Neural progenitor cell (in vitro differentiated cells): ENCODE measurements around the gene CFL1. TPM values are rescaled to one million over a fixed set of nuclear protein-coding genes. Genes with fewer than 3 reads are reported as not detected.

Experiments
- DNase-seq: peaks from one replicate; pipeline ENCODE4 v3.0.0-alpha.2; 2016; ENCODE audit warnings: low spot score
- H2AFZ ChIP-seq: fragments of 200-600 bp; sonication (generic); replicated peaks from 2 replicates; pipeline ENCODE4 v1.6.1; 2016; ENCODE audit warnings: antibody characterized with exemption
- H3F3A ChIP-seq: fragments of 200-600 bp; sonication (generic); 2 replicates; pipeline ENCODE4 v1.6.1; 2016; ENCODE audit warnings: antibody characterized with exemption, low read depth
- H3K27ac ChIP-seq: fragments of 200-600 bp; sonication (generic); 2 replicates; pipeline ENCODE4 v1.5.1; 2016; ENCODE audit warnings: mild to moderate bottlenecking
- H3K27me3 ChIP-seq: fragments of 200-600 bp; sonication (generic); 2 replicates; pipeline ENCODE4 v1.6.1; 2016; ENCODE audit warnings: mild to moderate bottlenecking, moderate library complexity
- H3K36me3 ChIP-seq: fragments of 200-600 bp; sonication (generic); 2 replicates; pipeline ENCODE4 v1.5.1; 2016
- H3K4me1 ChIP-seq: fragments of 200-600 bp; sonication (generic); 2 replicates; pipeline ENCODE4 v1.6.1; 2016; ENCODE audit warnings: mixed run types
- H3K4me2 ChIP-seq: fragments of 200-600 bp; sonication (generic); 2 replicates; pipeline ENCODE4 v1.6.1; 2016
- H3K4me3 ChIP-seq: fragments of 200-600 bp; sonication (generic); 2 replicates; pipeline ENCODE4 v1.5.1; 2016
- H3K79me2 ChIP-seq: fragments of 200-600 bp; sonication (generic); 2 replicates; pipeline ENCODE4 v1.6.1; 2016; ENCODE audit warnings: low read depth
- H3K9ac ChIP-seq: fragments of 200-600 bp; sonication (generic); 2 replicates; pipeline ENCODE4 v1.6.1; 2016
- H3K9me3 ChIP-seq: fragments of 200-600 bp; sonication (generic); 2 replicates; pipeline ENCODE4 v1.5.1; 2016; ENCODE audit warnings: low read depth
- H4K20me1 ChIP-seq: fragments of 200-600 bp; sonication (generic); 2 replicates; pipeline ENCODE4 v1.6.1; 2016; ENCODE audit warnings: low read depth
- H3K27ac Mint-ChIP-seq: 3 replicates; pipeline ENCODE4 v1.8.0; 2021; ENCODE audit warnings: mixed read lengths
- H3K27me3 Mint-ChIP-seq: 2 replicates; pipeline ENCODE4 v1.8.0; 2022; ENCODE audit warnings: low read depth, mild to moderate bottlenecking, inconsistent platforms, moderate library complexity, mixed read lengths; ENCODE audit not compliant: insufficient read depth
- H3K36me3 Mint-ChIP-seq: 3 replicates; pipeline ENCODE4 v1.8.0; 2021; ENCODE audit warnings: mixed read lengths
- H3K4me1 Mint-ChIP-seq: 3 replicates; pipeline ENCODE4 v1.8.0; 2021; ENCODE audit warnings: mixed read lengths
- H3K4me3 Mint-ChIP-seq: 3 replicates; pipeline ENCODE4 v1.8.0; 2021; ENCODE audit warnings: mild to moderate bottlenecking, moderate library complexity, mixed read lengths
- H3K9me3 Mint-ChIP-seq: 3 replicates; pipeline ENCODE4 v1.8.0; 2020; ENCODE audit warnings: mixed read lengths
- EZH2 ChIP-seq: fragments of 200-600 bp; sonication (generic); IDR thresholded peaks from 2 replicates; pipeline ENCODE4 v1.6.1; 2017; ENCODE audit warnings: antibody characterized with exemption, mild to moderate bottlenecking, moderate library complexity
- EZH2phosphoT487 ChIP-seq: fragments of 200-600 bp; sonication (generic); IDR thresholded peaks from 2 replicates; pipeline ENCODE4 v1.6.1; 2017; ENCODE audit warnings: antibody characterized with exemption
- total RNA-seq: library from RNA; depleted of rRNA; stranded (reverse); fragments of >200 nt; gene quantifications from 2 replicates; pipeline ENCODE4 v1.2.3, GENCODE V29; 2015; ENCODE audit warnings: low replicate concordance
- TF ChIP-seq, protein P1 (sequence below): fragments of 200-600 bp; sonication (generic); IDR thresholded peaks from 2 replicates; pipeline ENCODE4 v1.5.1; 2017; ENCODE audit warnings: antibody characterized with exemption, mild to moderate bottlenecking

The CFL1 gene
- total RNA-seq, 1 donor from 2014 or later = 704 TPM

DNA sequence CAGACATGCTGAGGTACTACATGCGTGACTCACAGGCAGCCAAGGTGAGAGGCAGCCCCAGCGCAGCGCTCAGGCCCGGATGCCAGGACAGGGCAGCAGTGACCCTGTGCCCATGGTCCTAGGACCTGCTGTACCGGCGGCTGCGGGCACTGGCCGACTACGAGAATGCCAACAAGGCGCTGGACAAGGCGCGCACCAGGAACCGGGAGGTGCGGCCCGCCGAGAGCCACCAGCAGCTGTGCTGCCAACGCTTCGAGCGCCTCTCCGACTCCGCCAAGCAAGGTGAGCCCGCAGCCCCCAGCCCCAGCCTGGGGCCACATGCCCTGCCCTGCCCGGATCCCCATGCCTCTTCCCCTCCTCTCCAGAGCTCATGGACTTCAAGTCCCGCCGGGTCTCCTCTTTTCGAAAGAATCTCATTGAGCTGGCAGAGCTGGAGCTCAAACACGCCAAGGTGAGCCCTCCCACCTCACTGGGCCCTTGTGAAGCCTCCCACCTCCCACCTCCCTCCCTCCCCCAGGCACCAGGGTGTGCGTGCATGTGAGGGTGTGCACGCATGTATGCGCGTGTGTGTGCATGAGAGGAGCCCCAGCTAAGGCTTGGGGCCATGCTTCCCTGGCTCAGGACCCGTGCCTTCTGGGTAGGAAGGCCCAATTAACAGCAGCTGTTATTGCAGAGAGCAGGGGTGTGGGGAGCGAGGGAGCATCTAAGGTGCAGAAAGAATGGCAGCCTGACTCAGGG is 5.3 kb downstream of the CFL1 start:
- H3K27ac Mint-ChIP-seq = no peak overlapping the region
- H3K4me1 Mint-ChIP-seq = peaks cover 16% of the 10 kb centered on the region
- Histone ChIP-seq H2AFZ (no peak overlapping the region), H3K4me2 (no peak overlapping the region), H3K9me3 (no peaks in the 10 kb centered on the region), H3F3A (peaks cover 59% of the 10 kb centered on the region), H3K4me1 (peaks cover 3% of the 10 kb centered on the region), H3K27ac (no peak overlapping the region), H3K36me3 (peaks cover 7% of the 10 kb centered on the region), H3K9ac (no peak overlapping the region), H4K20me1 (peaks cover 40% of the 10 kb centered on the region), H3K27me3 (no peaks in the 10 kb centered on the region), H3K79me2 (peaks cover 41% of the 10 kb centered on the region), H3K4me3 (no peak overlapping the region)
- DNase-seq = peak; percentile 1
- TF ChIP-seq EZH2 (no peak), EZH2phosphoT487 (no peak)
- TF ChIP-seq, protein P1, sequence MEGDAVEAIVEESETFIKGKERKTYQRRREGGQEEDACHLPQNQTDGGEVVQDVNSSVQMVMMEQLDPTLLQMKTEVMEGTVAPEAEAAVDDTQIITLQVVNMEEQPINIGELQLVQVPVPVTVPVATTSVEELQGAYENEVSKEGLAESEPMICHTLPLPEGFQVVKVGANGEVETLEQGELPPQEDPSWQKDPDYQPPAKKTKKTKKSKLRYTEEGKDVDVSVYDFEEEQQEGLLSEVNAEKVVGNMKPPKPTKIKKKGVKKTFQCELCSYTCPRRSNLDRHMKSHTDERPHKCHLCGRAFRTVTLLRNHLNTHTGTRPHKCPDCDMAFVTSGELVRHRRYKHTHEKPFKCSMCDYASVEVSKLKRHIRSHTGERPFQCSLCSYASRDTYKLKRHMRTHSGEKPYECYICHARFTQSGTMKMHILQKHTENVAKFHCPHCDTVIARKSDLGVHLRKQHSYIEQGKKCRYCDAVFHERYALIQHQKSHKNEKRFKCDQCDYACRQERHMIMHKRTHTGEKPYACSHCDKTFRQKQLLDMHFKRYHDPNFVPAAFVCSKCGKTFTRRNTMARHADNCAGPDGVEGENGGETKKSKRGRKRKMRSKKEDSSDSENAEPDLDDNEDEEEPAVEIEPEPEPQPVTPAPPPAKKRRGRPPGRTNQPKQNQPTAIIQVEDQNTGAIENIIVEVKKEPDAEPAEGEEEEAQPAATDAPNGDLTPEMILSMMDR = no peak
- peak overlapping the region; percentile 68 for H3K4me3 Mint-ChIP-seq
- H3K9me3 Mint-ChIP-seq = peaks cover 10% of the 10 kb centered on the region
- peaks cover 44% of the 10 kb centered on the region for H3K36me3 Mint-ChIP-seq
- H3K27me3 Mint-ChIP-seq = peaks cover 22% of the 10 kb centered on the region

DNA sequence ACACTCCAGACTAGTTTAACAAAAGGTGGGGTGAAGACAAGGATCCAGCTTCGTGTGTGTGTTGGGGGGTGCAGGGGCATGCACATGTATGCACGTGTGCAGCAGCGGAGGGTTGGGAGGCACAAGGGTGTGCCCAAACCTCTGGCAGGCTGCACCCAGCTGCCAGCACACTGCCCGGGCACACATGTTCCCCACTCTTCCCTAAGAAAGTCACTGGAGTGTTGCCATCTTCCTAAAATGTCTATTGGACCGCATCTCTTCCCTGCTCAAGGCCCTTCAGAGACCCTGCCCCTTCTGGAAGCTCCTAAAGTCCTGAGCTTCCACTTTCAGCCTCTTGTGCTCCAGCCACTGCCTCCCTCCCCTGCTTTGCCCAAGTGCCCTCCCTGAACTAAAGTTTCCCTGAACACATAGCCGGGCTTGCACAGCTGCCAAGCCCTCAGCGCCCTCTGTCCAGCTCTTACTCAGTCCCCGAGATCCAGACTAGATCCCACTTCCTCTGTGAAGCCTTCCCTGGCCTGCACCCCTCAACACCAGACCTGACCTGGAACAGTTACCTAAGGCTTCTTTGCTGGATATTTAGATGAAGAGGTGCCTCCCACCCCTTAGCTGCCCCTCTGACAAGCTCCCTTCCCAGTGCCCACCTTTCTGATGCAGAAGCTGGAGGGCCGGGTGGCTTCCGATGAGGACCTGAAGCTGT is 6.0 kb downstream of the CFL1 start:
- peaks cover 10% of the 10 kb centered on the region for H3K9me3 Mint-ChIP-seq
- no peaks in the 10 kb centered on the region for H3K9me3 ChIP-seq
- DNase-seq = no peak
- no peak overlapping the region for H3K9ac ChIP-seq
- H3K27me3 ChIP-seq = no peaks in the 10 kb centered on the region
- TF ChIP-seq, protein P1 = no peak
- TF ChIP-seq EZH2 (no peak), EZH2phosphoT487 (no peak)
- no peak overlapping the region for H2AFZ ChIP-seq
- H3K4me1 ChIP-seq = peaks cover 3% of the 10 kb centered on the region
- H3K36me3 Mint-ChIP-seq = peaks cover 44% of the 10 kb centered on the region
- H3K79me2 ChIP-seq = peaks cover 33% of the 10 kb centered on the region
- peaks cover 7% of the 10 kb centered on the region for H3K36me3 ChIP-seq
- H3F3A ChIP-seq = peaks cover 54% of the 10 kb centered on the region
- H3K4me3 ChIP-seq = no peak overlapping the region
- peak overlapping the region; percentile 42 for H3K27ac Mint-ChIP-seq
- H3K4me3 Mint-ChIP-seq = peak overlapping the region; percentile 68
- no peak overlapping the region for H3K4me2 ChIP-seq
- peaks cover 33% of the 10 kb centered on the region for H4K20me1 ChIP-seq
- no peak overlapping the region for H3K27ac ChIP-seq
- peaks cover 22% of the 10 kb centered on the region for H3K27me3 Mint-ChIP-seq
- H3K4me1 Mint-ChIP-seq = peaks cover 16% of the 10 kb centered on the region

DNA sequence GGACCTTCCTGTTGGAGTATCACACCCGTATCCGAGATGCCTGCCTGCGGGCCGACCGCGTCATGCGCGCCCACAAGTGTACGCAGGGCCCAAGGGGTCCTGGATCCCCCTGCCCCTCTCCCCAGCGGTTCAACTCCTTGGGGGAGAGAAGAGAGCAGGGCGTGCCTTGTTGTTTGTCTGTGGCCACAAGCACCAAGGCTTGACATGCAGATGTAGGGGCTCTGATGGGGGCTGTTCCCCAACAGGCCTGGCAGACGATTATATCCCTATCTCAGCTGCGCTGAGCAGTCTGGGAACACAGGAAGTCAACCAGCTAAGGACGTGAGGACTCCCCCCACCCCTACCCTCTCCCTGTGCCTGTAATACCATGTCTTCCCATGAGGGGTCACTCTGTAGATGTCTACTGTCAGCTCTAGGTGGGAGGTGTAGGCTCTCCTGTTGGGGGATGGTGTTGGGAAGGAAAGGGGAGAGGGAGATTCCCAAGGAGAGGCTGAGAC is 6.8 kb downstream of the CFL1 start:
- no peaks in the 10 kb centered on the region for H3K27me3 ChIP-seq
- Mint-ChIP-seq H3K4me3 (no peak overlapping the region), H3K27ac (no peak overlapping the region), H3K36me3 (peaks cover 38% of the 10 kb centered on the region), H3K27me3 (peaks cover 18% of the 10 kb centered on the region), H3K4me1 (peaks cover 8% of the 10 kb centered on the region), H3K9me3 (peaks cover 7% of the 10 kb centered on the region)
- no peak overlapping the region for H3K9ac ChIP-seq
- H3K4me2 ChIP-seq = no peak overlapping the region
- DNase-seq = peak; percentile 45
- H3K9me3 ChIP-seq = no peaks in the 10 kb centered on the region
- peaks cover 46% of the 10 kb centered on the region for H3F3A ChIP-seq
- H2AFZ ChIP-seq = no peak overlapping the region
- peaks cover 7% of the 10 kb centered on the region for H3K36me3 ChIP-seq
- no peak for TF ChIP-seq EZH2
- TF ChIP-seq, protein P1 = peak; percentile 51
- no peak for TF ChIP-seq EZH2phosphoT487
- H3K79me2 ChIP-seq = peaks cover 25% of the 10 kb centered on the region
- peaks cover 25% of the 10 kb centered on the region for H4K20me1 ChIP-seq
- peak overlapping the region; percentile 46 for H3K27ac ChIP-seq
- H3K4me3 ChIP-seq = no peak overlapping the region
- H3K4me1 ChIP-seq = no peaks in the 10 kb centered on the region
